Erythroblast (primary cell): ENCODE measurements around the gene TMEM164.
A peak's percentile ranks its signal among the peaks of the same experiment; 100 is the strongest.

Source experiments
- DNase-seq, 2 experiments: peaks; one replicate each; lab custom pipeline; 2025; lab: John Stamatoyannopoulos, UW
- GATA1 ChIP-seq: IDR thresholded peaks from 2 replicates; pipeline ENCODE4 v1.6.1; 2011; ENCODE audit warnings: low read depth, mild to moderate bottlenecking, control low read depth, low read length, moderate library complexity
- POLR2A ChIP-seq: IDR thresholded peaks from 2 replicates; pipeline ENCODE4 v1.6.1; 2011; ENCODE audit warnings: mild to moderate bottlenecking, low read length

The TMEM164 gene

GRCh38 chrX:110173192-110174175 lies 170.6 kb downstream of the TMEM164 start:
- DNase-seq, result no peak
- TF ChIP-seq GATA1 (no peak), POLR2A (no peak)

- TF ChIP-seq GATA1 (no peak), POLR2A (no peak)
- no peak for DNase-seq
These were observed 172.2 kb downstream of the TMEM164 start for GRCh38 chrX:110175146-110175545.

- DNase-seq, result peak in 1 of 2 experiments; percentile 6
- TF ChIP-seq POLR2A (no peak), GATA1 (no peak)
These were observed 172.8 kb downstream of the TMEM164 start for GRCh38 chrX:110175696-110176095.

GRCh38 chrX:110178179-110178865 lies 175.4 kb downstream of the TMEM164 start:
- peak; percentile 96 to 98 for DNase-seq
- TF ChIP-seq POLR2A, result peak; percentile 44
- TF ChIP-seq GATA1, result peak; percentile 60

- TF ChIP-seq POLR2A (no peak), GATA1 (no peak)
- peak in 1 of 2 experiments; percentile 16 for DNase-seq
These were observed 177.4 kb downstream of the TMEM164 start for GRCh38 chrX:110180176-110180927.

GRCh38 chrX:110180928-110181310 lies 178.0 kb downstream of the TMEM164 start:
- TF ChIP-seq POLR2A (no peak), GATA1 (no peak)
- DNase-seq, result no peak

GRCh38 chrX:110181459-110182137 lies 178.7 kb downstream of the TMEM164 start:
- no peak for DNase-seq
- no peak for TF ChIP-seq GATA1
- no peak for TF ChIP-seq POLR2A

GRCh38 chrX:110182362-110182761 lies 179.4 kb downstream of the TMEM164 start:
- TF ChIP-seq POLR2A (no peak), GATA1 (no peak)
- no peak for DNase-seq

- peak; percentile 32 to 56 for DNase-seq
- no peak for TF ChIP-seq GATA1
- TF ChIP-seq POLR2A, result no peak
These were observed 180.0 kb downstream of the TMEM164 start for GRCh38 chrX:110182865-110183264.

- no peak for DNase-seq
- TF ChIP-seq POLR2A, result no peak
These were observed 180.4 kb downstream of the TMEM164 start for GRCh38 chrX:110183314-110183713.

- TF ChIP-seq POLR2A, result no peak
- no peak for TF ChIP-seq GATA1
- DNase-seq, result peak in 1 of 2 experiments; percentile 2
These were observed 186.0 kb downstream of the TMEM164 start for GRCh38 chrX:110188701-110189558.

- no peak for DNase-seq
- TF ChIP-seq GATA1 (no peak), POLR2A (no peak)
These were observed 189.6 kb downstream of the TMEM164 start for GRCh38 chrX:110192516-110192915.
